ENCODE data around the gene CATSPERZ.

Gene CATSPERZ

DNA sequence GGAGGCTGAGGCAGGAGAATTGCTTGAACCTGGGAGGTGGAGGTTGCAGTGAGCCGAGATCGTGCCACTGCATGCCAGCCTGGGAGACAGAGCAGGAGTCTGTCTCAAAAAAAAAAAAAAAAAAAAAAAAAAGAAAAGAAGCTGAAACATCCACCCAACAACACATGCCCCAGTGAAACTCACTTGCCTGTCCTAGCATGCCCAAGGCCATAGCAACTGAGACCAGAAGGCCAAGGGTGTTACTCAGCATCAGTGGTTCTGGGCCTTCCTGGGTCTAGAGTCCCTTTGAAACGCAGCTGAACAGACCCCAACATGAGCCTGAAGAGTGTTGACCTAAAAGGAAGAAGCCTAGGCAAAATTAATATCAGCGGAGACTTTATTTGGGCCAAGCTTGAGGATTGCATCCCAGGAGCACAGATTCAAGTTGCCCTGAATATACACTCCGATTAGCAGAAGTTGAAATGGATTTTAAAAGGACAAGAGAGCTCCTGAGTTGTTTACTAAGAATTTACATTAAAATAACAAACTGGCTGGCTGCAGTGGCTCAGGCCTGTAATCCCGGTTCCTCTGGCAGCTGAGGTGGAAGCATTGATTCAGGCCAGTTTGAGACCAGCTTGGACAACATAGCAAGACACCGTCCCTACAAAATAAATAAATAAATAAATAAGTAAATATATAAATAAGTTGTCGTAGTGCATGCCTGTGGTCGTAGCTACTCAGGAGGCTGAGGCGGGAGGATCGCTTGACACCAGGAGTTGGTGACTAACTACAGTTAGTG lies 24.7 kb downstream of the CATSPERZ start:
- Histone ChIP-seq H3K27ac (ENCODE audit: poor library complexity, severe bottlenecking) (peak overlapping the region; percentile 95), H3K27me3 (ENCODE audit: insufficient read depth, poor library complexity, severe bottlenecking) (no peaks in the 10 kb centered on the region), H3K4me3 (ENCODE audit: severe bottlenecking) (no peak overlapping the region), H3K9me3 (ENCODE audit: severe bottlenecking) (no peaks in the 10 kb centered on the region), H3K4me1 (ENCODE audit: insufficient read depth, poor library complexity, severe bottlenecking) (peaks cover 31% of the 10 kb centered on the region), H3K36me3 (ENCODE audit: low read depth) (peaks cover 21% of the 10 kb centered on the region)
- DNase-seq (ENCODE audit: low spot score) (peak; percentile 86), ATAC-seq (ENCODE audit: low read depth) (peak; percentile 76)
- no peak for TF ChIP-seq CTCF (IDR thresholded peaks at IDR 0.05; ENCODE audit: poor library complexity, severe bottlenecking)

DNA sequence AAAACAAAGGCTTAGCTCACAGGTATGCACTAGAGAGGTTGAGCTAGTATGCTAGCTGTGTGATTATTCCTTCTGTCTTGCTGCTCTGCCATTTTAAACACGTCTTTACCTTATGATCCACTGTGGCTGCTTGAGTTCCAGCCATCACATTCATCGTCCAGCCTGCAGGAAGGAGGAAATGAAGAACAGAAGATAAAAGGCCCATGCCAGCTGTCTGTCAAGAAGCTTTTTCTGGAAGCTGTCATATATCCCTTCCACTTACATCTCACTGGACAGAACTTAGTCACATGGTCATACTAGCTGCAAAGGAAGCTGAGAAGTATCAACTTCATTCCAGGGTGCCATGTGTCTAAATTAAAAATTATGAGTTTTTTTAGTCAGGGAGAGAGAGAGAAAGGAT lies 27.2 kb downstream of the CATSPERZ start:
- Histone ChIP-seq H3K27ac (ENCODE audit: poor library complexity, severe bottlenecking) (no peak overlapping the region), H3K36me3 (ENCODE audit: low read depth) (peaks cover 5% of the 10 kb centered on the region), H3K4me3 (ENCODE audit: severe bottlenecking) (no peak overlapping the region), H3K27me3 (ENCODE audit: insufficient read depth, poor library complexity, severe bottlenecking) (no peaks in the 10 kb centered on the region), H3K9me3 (ENCODE audit: severe bottlenecking) (no peaks in the 10 kb centered on the region), H3K4me1 (ENCODE audit: insufficient read depth, poor library complexity, severe bottlenecking) (peaks cover 34% of the 10 kb centered on the region)
- ATAC-seq (ENCODE audit: low read depth) (no peak), DNase-seq (ENCODE audit: low spot score) (no peak)
- no peak for TF ChIP-seq CTCF (IDR thresholded peaks at IDR 0.05; ENCODE audit: poor library complexity, severe bottlenecking)

DNA sequence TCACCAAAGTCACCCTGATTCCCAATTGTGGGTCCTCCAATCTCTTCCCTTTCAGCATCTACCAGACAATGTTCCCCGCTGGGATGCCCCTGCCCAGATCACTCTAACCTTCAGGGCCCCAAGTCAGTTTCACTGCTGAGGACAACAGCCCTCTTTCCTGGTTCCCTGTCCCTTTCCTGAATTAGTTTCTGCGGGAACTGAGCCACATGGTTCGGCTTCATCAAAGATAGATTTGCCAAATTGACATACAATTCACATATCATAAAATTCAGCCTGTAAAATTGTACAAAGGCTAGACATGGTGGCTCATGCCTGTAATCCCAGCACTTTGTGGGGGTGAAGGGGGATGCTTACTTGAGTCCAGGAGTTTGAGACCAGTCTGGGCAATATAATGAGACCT lies 27.8 kb downstream of the CATSPERZ start:
- no peak for TF ChIP-seq CTCF (IDR thresholded peaks at IDR 0.05; ENCODE audit: poor library complexity, severe bottlenecking)
- Histone ChIP-seq H3K27ac (ENCODE audit: poor library complexity, severe bottlenecking) (no peak overlapping the region), H3K27me3 (ENCODE audit: insufficient read depth, poor library complexity, severe bottlenecking) (no peaks in the 10 kb centered on the region), H3K4me3 (ENCODE audit: severe bottlenecking) (no peak overlapping the region), H3K4me1 (ENCODE audit: insufficient read depth, poor library complexity, severe bottlenecking) (peaks cover 35% of the 10 kb centered on the region), H3K36me3 (ENCODE audit: low read depth) (no peaks in the 10 kb centered on the region), H3K9me3 (ENCODE audit: severe bottlenecking) (no peaks in the 10 kb centered on the region)
- no peak for ATAC-seq (ENCODE audit: low read depth)
- DNase-seq (ENCODE audit: low spot score), result no peak

DNA sequence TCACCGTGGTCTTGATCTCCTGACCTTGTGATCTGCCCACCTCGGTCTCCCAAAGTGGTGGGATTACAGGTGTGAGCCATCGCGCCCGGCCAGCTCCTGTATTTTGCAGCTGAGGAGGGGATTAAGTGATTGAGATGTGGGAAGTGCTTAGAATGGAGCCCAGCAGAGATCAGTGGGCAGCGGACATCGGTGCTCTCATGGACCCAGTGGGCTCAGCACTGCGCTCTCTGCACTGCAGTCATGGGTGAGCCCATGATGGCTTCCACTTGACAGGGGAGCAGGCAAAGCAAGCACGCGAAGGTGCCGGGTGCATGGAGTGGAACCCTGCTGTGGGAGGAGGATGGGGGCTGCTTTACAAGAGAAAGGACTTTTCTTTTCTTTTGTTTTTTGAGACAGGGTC lies 30.7 kb downstream of the CATSPERZ start:
- Histone ChIP-seq H3K36me3 (ENCODE audit: low read depth) (no peaks in the 10 kb centered on the region), H3K27me3 (ENCODE audit: insufficient read depth, poor library complexity, severe bottlenecking) (no peaks in the 10 kb centered on the region), H3K27ac (ENCODE audit: poor library complexity, severe bottlenecking) (peak overlapping the region; percentile 95), H3K9me3 (ENCODE audit: severe bottlenecking) (no peaks in the 10 kb centered on the region), H3K4me1 (ENCODE audit: insufficient read depth, poor library complexity, severe bottlenecking) (peaks cover 22% of the 10 kb centered on the region), H3K4me3 (ENCODE audit: severe bottlenecking) (no peak overlapping the region)
- TF ChIP-seq CTCF (IDR thresholded peaks at IDR 0.05; ENCODE audit: poor library complexity, severe bottlenecking), result no peak
- no peak for DNase-seq (ENCODE audit: low spot score)
- ATAC-seq (ENCODE audit: low read depth), result no peak
